OCI-LY7 (cell line): Measurements from ENCODE around the gene TMEM266. TPM values are rescaled to one million over a fixed set of nuclear protein-coding genes. Genes with fewer than 3 reads are reported as not detected.
A peak's percentile ranks its signal among the peaks of the same experiment; 100 is the strongest.

Experiments used
- BruUV-seq: library from RNA; stranded (reverse); fragments of 400-500 nt; replicated peaks from 2 replicates; lab custom pipeline; 2021; lab: Mats Ljungman, UMichigan
- CTCF ChIA-PET: fragments of 300-600 bp; sonication (Branson Sonifier 250); formaldehyde crosslinking; loops from one replicate; lab custom pipeline; 2022; ENCODE audit warnings: antibody characterized with exemption; ENCODE audit not compliant: unreplicated experiment; lab: Charles Lee
- POLR2A ChIA-PET: fragments of 300-600 bp; sonication (Branson Sonifier 250); formaldehyde crosslinking; loops from one replicate; lab custom pipeline; 2022; ENCODE audit warnings: antibody characterized with exemption; lab: Charles Lee
- DNase-seq: peaks from one replicate; pipeline ENCODE4 v3.0.0-alpha.2; 2015; ENCODE audit warnings: low spot score
- H2AFZ ChIP-seq: fragments of 200-600 bp; sonication (generic), shearing (Covaris generic); 2 replicates; pipeline ENCODE4 v1.6.1; 2014; ENCODE audit warnings: mild to moderate bottlenecking, antibody characterized with exemption, low read length, moderate library complexity
- H3K27ac ChIP-seq: fragments of 200-600 bp; sonication (generic); 2 replicates; pipeline ENCODE4 v1.5.1; 2014; ENCODE audit warnings: mixed run types, low read depth, mild to moderate bottlenecking, moderate library complexity, low read length, inconsistent platforms; ENCODE audit not compliant: poor library complexity, severe bottlenecking
- H3K36me3 ChIP-seq: fragments of 200-600 bp; sonication (generic); 2 replicates; pipeline ENCODE4 v1.6.1; 2014; ENCODE audit warnings: mild to moderate bottlenecking, antibody characterized with exemption, low read length, moderate library complexity, mixed read lengths; ENCODE audit not compliant: insufficient read depth
- H3K4me1 ChIP-seq: fragments of 200-600 bp; sonication (generic); 2 replicates; pipeline ENCODE4 v1.5.1; 2014; ENCODE audit warnings: mild to moderate bottlenecking, low read length; ENCODE audit not compliant: insufficient read depth, poor library complexity, severe bottlenecking
- H3K4me2 ChIP-seq: fragments of 200-600 bp; sonication (generic); 2 replicates; pipeline ENCODE4 v1.6.1; 2014; ENCODE audit warnings: mild to moderate bottlenecking, low read length
- H3K4me3 ChIP-seq: fragments of 200-600 bp; sonication (generic); 2 replicates; pipeline ENCODE4 v1.5.1; 2014; ENCODE audit warnings: mild to moderate bottlenecking, low read depth, low read length; ENCODE audit not compliant: poor library complexity, severe bottlenecking
- H3K79me2 ChIP-seq: fragments of 200-600 bp; sonication (generic); 2 replicates; pipeline ENCODE4 v1.6.1; 2016; ENCODE audit warnings: low read depth, mild to moderate bottlenecking, low read length, moderate library complexity, mixed read lengths; ENCODE audit not compliant: insufficient read depth
- H3K9me2 ChIP-seq: fragments of 200-600 bp; sonication (generic); 2 replicates; pipeline ENCODE4 v1.6.1; 2016; ENCODE audit warnings: mild to moderate bottlenecking, low read length, mixed read lengths; ENCODE audit not compliant: insufficient read depth
- H3K9me3 ChIP-seq: fragments of 200-600 bp; sonication (generic); 2 replicates; pipeline ENCODE4 v1.6.1; 2014; ENCODE audit warnings: mild to moderate bottlenecking, mixed run types, low read length, mixed read lengths
- H4K20me1 ChIP-seq: fragments of 200-600 bp; sonication (generic); 2 replicates; pipeline ENCODE4 v1.6.1; 2014; ENCODE audit warnings: mild to moderate bottlenecking, antibody characterized with exemption, low read length, moderate library complexity, mixed read lengths; ENCODE audit not compliant: insufficient read depth
- EZH2phosphoT487 ChIP-seq: fragments of 200-600 bp; sonication (generic); IDR thresholded peaks from 2 replicates; pipeline ENCODE4 v1.6.1; 2018; ENCODE audit warnings: low read depth, borderline replicate concordance, mild to moderate bottlenecking, mixed run types, antibody characterized with exemption, low read length, moderate library complexity, mixed read lengths
- intact Hi-C: fragments of 100-400 bp; cut with micrococcal nuclease; formaldehyde crosslinking; loops from one replicate; pipeline ENCODE4 v1.10.0; 2022; ENCODE audit not compliant: unreplicated experiment
- total RNA-seq, 2 experiments: library from RNA; depleted of rRNA in 1 of 2; stranded (reverse); fragments of >200 nt in 1 of 2; shearing (Covaris generic) in 1 of 2; gene quantifications; 2 replicates each; pipeline ENCODE4 v1.2.3, GENCODE V29; 2014 to 2022
- TF ChIP-seq, protein P1 (sequence below): fragments of 200-600 bp; sonication (generic); conservative IDR thresholded peaks from 2 replicates; pipeline ENCODE4 v1.5.1; 2014; ENCODE audit warnings: mild to moderate bottlenecking, antibody characterized with exemption, low read length, moderate library complexity, mixed read lengths

Gene TMEM266
- total RNA-seq, 2 experiments from 2014 or later = not detected

- no peak overlapping the region for H3K4me2 ChIP-seq
- no peaks in the 10 kb centered on the region for H3K9me2 ChIP-seq
- TF ChIP-seq EZH2phosphoT487 = no peak
- TF ChIP-seq, protein P1, sequence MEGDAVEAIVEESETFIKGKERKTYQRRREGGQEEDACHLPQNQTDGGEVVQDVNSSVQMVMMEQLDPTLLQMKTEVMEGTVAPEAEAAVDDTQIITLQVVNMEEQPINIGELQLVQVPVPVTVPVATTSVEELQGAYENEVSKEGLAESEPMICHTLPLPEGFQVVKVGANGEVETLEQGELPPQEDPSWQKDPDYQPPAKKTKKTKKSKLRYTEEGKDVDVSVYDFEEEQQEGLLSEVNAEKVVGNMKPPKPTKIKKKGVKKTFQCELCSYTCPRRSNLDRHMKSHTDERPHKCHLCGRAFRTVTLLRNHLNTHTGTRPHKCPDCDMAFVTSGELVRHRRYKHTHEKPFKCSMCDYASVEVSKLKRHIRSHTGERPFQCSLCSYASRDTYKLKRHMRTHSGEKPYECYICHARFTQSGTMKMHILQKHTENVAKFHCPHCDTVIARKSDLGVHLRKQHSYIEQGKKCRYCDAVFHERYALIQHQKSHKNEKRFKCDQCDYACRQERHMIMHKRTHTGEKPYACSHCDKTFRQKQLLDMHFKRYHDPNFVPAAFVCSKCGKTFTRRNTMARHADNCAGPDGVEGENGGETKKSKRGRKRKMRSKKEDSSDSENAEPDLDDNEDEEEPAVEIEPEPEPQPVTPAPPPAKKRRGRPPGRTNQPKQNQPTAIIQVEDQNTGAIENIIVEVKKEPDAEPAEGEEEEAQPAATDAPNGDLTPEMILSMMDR = no peak
- BruUV-seq = no TSS peak
- ChIA-PET CTCF (no interaction called here), POLR2A (no interaction called here)
- no peaks in the 10 kb centered on the region for H3K4me1 ChIP-seq
- H3K4me3 ChIP-seq = no peak overlapping the region
- DNase-seq = no peak
- no peak overlapping the region for H3K27ac ChIP-seq
- no peaks in the 10 kb centered on the region for H4K20me1 ChIP-seq
- H3K36me3 ChIP-seq = peaks cover 7% of the 10 kb centered on the region
- no peak overlapping the region for H2AFZ ChIP-seq
- intact Hi-C loops = loop anchor here (10.0 kb wide), 1 partner anchor 610 kb away; no protein-coding TSS in a partner anchor
- H3K79me2 ChIP-seq = no peaks in the 10 kb centered on the region
- no peaks in the 10 kb centered on the region for H3K9me3 ChIP-seq
These were observed 174.6 kb downstream of the TMEM266 start for GRCh38 chr15:76234337-76234889.

DNA sequence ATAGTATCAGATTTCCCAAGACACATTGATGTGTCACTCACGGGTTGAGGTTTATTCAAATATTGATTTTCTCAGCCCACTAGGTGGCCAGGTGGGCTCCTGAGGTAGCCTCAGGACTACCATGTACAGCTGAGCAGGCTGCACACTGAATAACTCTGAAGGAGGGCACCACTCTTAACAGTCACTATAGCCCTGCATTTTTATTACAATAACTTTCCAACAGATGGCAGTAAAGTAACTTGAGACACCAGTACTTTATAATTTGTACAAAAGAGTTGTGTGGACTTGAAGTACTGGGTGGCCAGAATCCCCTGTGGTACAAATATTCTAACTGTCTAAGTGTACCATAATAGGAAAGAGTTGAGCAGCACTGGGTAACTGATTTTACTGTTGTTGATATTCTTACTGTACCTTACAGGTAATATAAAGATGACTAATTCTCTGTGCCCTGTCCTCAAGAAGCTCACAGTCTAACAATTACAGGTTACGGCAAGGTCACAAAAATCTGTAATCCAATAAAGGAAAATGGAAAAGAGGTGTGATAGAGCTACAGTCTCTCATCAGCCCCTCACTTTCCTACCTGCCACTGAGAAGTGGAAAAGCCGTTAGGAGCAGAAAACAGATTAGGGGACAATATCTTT is 175.5 kb downstream of the TMEM266 start:
- H3K4me2 ChIP-seq = no peak overlapping the region
- no TSS peak for BruUV-seq
- no peaks in the 10 kb centered on the region for H4K20me1 ChIP-seq
- ChIA-PET CTCF (no interaction called here), POLR2A (interaction anchor here (1.2 kb wide), 1 partner anchor 9 kb away, joined by 3 read pairs; no protein-coding TSS in a partner anchor)
- H3K79me2 ChIP-seq = no peaks in the 10 kb centered on the region
- intact Hi-C loops = loop anchor here (5.0 to 10.0 kb wide), 2 partner anchors 97 to 609 kb away; no protein-coding TSS in a partner anchor
- no peak overlapping the region for H3K4me3 ChIP-seq
- DNase-seq = peak; percentile 58
- no peak overlapping the region for H3K27ac ChIP-seq
- no peaks in the 10 kb centered on the region for H3K4me1 ChIP-seq
- H3K36me3 ChIP-seq = peaks cover 11% of the 10 kb centered on the region
- no peak overlapping the region for H2AFZ ChIP-seq
- no peaks in the 10 kb centered on the region for H3K9me3 ChIP-seq
- TF ChIP-seq EZH2phosphoT487 = no peak
- TF ChIP-seq, protein P1 = peak; percentile 83
- H3K9me2 ChIP-seq = no peaks in the 10 kb centered on the region

- no peak for DNase-seq
- ChIA-PET POLR2A (interaction anchor here (1.2 kb wide), 1 partner anchor 8 kb away, joined by 3 read pairs; no protein-coding TSS in a partner anchor), CTCF (no interaction called here)
- no peaks in the 10 kb centered on the region for H3K9me2 ChIP-seq
- TF ChIP-seq, protein P1 = no peak
- TF ChIP-seq EZH2phosphoT487 = no peak
- H3K27ac ChIP-seq = no peak overlapping the region
- H3K4me2 ChIP-seq = no peak overlapping the region
- intact Hi-C loops = loop anchor here (5.0 to 10.0 kb wide), 2 partner anchors 96 to 608 kb away; no protein-coding TSS in a partner anchor
- no peaks in the 10 kb centered on the region for H3K4me1 ChIP-seq
- no peaks in the 10 kb centered on the region for H3K79me2 ChIP-seq
- no peak overlapping the region for H2AFZ ChIP-seq
- peaks cover 5% of the 10 kb centered on the region for H3K36me3 ChIP-seq
- no peaks in the 10 kb centered on the region for H3K9me3 ChIP-seq
- BruUV-seq = no TSS peak
- H3K4me3 ChIP-seq = no peak overlapping the region
- H4K20me1 ChIP-seq = no peaks in the 10 kb centered on the region
These were observed 176.6 kb downstream of the TMEM266 start for GRCh38 chr15:76236350-76236749.
